ENCODE data around the gene PRRT1B. TPM values are rescaled to one million over a fixed set of nuclear protein-coding genes. Genes with fewer than 3 reads are reported as not detected.

Gene PRRT1B
- total and polyA plus RNA-seq, 2 experiments from 2014 or later = 0.24 TPM; not detected in 1

DNA sequence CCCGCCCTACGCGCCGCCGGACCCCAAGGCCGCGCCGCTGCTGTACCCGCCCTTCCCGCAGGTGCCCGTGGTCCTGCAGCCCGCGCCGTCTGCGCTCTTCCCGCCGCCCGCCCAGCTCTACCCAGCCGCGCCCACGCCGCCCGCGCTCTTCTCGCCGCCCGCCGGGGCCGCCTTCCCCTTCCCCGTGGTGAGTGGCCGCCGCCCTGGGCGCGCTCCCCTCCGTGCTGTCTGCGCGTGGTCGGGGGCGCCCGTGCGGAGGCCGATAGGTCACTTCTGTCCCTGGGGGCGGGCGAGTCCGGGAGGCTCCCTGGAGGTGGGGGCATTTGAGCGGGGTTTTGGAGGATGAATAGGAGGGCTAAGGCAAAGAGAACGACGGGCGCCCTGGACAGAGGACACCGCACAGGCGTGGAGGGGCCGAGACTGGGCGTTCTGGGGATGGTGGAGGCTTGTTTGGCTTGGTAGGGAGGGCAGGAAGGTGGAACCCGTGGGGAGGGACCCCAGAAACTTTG, 9.6 kb downstream of the PRRT1B start:
- ATAC-seq (peak; percentile 69), DNase-seq (ENCODE audit: low spot score) (peak; percentile 54)
- TF ChIP-seq, protein P1, sequence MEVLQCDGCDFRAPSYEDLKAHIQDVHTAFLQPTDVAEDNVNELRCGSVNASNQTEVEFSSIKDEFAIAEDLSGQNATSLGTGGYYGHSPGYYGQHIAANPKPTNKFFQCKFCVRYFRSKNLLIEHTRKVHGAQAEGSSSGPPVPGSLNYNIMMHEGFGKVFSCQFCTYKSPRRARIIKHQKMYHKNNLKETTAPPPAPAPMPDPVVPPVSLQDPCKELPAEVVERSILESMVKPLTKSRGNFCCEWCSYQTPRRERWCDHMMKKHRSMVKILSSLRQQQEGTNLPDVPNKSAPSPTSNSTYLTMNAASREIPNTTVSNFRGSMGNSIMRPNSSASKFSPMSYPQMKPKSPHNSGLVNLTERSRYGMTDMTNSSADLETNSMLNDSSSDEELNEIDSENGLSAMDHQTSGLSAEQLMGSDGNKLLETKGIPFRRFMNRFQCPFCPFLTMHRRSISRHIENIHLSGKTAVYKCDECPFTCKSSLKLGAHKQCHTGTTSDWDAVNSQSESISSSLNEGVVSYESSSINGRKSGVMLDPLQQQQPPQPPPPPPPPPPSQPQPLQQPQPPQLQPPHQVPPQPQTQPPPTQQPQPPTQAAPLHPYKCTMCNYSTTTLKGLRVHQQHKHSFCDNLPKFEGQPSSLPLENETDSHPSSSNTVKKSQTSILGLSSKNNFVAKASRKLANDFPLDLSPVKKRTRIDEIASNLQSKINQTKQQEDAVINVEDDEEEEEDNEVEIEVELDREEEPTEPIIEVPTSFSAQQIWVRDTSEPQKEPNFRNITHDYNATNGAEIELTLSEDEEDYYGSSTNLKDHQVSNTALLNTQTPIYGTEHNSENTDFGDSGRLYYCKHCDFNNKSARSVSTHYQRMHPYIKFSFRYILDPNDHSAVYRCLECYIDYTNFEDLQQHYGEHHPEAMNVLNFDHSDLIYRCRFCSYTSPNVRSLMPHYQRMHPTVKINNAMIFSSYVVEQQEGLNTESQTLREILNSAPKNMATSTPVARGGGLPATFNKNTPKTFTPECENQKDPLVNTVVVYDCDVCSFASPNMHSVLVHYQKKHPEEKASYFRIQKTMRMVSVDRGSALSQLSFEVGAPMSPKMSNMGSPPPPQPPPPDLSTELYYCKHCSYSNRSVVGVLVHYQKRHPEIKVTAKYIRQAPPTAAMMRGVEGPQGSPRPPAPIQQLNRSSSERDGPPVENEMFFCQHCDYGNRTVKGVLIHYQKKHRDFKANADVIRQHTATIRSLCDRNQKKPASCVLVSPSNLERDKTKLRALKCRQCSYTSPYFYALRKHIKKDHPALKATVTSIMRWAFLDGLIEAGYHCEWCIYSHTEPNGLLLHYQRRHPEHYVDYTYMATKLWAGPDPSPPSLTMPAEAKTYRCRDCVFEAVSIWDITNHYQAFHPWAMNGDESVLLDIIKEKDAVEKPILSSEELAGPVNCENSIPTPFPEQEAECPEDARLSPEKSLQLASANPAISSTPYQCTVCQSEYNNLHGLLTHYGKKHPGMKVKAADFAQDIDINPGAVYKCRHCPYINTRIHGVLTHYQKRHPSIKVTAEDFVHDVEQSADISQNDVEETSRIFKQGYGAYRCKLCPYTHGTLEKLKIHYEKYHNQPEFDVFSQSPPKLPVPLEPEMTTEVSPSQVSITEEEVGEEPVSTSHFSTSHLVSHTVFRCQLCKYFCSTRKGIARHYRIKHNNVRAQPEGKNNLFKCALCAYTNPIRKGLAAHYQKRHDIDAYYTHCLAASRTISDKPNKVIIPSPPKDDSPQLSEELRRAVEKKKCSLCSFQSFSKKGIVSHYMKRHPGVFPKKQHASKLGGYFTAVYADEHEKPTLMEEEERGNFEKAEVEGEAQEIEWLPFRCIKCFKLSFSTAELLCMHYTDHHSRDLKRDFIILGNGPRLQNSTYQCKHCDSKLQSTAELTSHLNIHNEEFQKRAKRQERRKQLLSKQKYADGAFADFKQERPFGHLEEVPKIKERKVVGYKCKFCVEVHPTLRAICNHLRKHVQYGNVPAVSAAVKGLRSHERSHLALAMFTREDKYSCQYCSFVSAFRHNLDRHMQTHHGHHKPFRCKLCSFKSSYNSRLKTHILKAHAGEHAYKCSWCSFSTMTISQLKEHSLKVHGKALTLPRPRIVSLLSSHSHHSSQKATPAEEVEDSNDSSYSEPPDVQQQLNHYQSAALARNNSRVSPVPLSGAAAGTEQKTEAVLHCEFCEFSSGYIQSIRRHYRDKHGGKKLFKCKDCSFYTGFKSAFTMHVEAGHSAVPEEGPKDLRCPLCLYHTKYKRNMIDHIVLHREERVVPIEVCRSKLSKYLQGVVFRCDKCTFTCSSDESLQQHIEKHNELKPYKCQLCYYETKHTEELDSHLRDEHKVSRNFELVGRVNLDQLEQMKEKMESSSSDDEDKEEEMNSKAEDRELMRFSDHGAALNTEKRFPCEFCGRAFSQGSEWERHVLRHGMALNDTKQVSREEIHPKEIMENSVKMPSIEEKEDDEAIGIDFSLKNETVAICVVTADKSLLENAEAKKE (CRISPR knock-in tag; IDR thresholded peaks at IDR 0.05) = no peak
- TF ChIP-seq EZH2 (IDR thresholded peaks at IDR 0.05; ENCODE audit: low read depth, unreplicated experiment) = peak; percentile 50
- H3K4me2 ChIP-seq = peak overlapping the region; percentile 73
- H4K20me1 ChIP-seq (replicated peaks; ENCODE audit: insufficient read depth) = no peaks in the 10 kb centered on the region
- Mint-ChIP-seq H3K36me3 (ENCODE audit: low read depth) (peaks cover 3% of the 10 kb centered on the region), H3K4me1 (no peaks in the 10 kb centered on the region), H3K4me3 (peak overlapping the region; percentile 63), H3K9me3 (peaks cover 17% of the 10 kb centered on the region), H3K27ac (no peak overlapping the region), H3K27me3 (ENCODE audit: insufficient read depth, low read depth, poor library complexity) (peaks cover 44% of the 10 kb centered on the region)
- H3K9me2 ChIP-seq (ENCODE audit: insufficient read depth) = no peaks in the 10 kb centered on the region
- H3K4me3 ChIP-seq = peak overlapping the region; percentile 55
- no peaks in the 10 kb centered on the region for H3K4me1 ChIP-seq (ENCODE audit: insufficient read depth)
- H3K27ac ChIP-seq (ENCODE audit: low read depth) = no peak overlapping the region
- H3K36me3 ChIP-seq (ENCODE audit: insufficient read depth) = no peaks in the 10 kb centered on the region
- no peaks in the 10 kb centered on the region for H3F3A ChIP-seq (replicated peaks; ENCODE audit: low read depth)
- no peak overlapping the region for H2AFZ ChIP-seq
- H3K27me3 ChIP-seq (ENCODE audit: insufficient read depth) = peaks cover 44% of the 10 kb centered on the region
- no peaks in the 10 kb centered on the region for H3K79me2 ChIP-seq (replicated peaks; ENCODE audit: insufficient read depth)

DNA sequence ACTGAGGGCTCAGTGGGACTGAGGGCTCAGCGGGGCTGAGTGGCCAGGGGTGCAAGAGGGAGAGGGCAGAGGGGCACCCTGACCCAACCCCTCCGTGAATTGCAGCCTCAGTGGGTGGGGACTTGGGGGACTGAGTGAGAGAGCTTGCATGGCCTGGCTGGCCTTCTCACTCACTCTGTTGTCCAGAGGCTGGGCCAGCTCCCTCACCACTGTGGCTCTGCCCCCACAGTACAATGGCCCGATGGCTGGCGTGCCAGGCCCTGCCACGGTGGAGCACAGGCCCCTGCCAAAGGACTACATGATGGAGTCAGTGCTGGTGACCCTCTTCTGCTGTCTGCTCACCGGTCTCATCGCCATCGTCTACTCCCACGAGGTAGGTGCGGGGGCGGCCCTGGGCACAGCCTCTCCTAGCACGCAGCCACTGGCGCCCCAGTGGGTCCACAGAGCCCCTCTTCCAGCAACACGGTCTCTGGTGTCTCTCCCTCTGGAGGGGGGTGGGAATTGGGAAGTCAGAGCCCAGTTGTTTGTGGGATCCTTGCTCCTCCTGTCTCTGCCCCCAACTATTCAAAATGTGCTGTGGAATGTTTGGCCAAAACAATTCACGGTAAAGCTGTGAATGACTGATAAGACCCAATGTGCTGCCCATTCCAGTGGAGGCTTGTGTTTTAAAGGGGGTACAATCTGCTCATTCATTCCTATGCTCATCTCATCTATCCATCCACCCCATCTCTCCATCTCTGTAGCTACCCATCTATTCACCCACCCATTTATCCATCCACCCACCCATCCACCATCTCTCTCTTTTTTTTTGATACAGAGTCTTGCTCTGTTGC, 10.7 kb downstream of the PRRT1B start:
- no peaks in the 10 kb centered on the region for H4K20me1 ChIP-seq (replicated peaks; ENCODE audit: insufficient read depth)
- H3F3A ChIP-seq (replicated peaks; ENCODE audit: low read depth) = no peaks in the 10 kb centered on the region
- H3K27me3 ChIP-seq (ENCODE audit: insufficient read depth) = peaks cover 44% of the 10 kb centered on the region
- DNase-seq (ENCODE audit: low spot score) (no peak), ATAC-seq (no peak)
- Mint-ChIP-seq H3K36me3 (ENCODE audit: low read depth) (peaks cover 3% of the 10 kb centered on the region), H3K4me1 (no peaks in the 10 kb centered on the region), H3K27ac (no peak overlapping the region), H3K9me3 (peaks cover 22% of the 10 kb centered on the region), H3K4me3 (no peak overlapping the region), H3K27me3 (ENCODE audit: insufficient read depth, low read depth, poor library complexity) (peaks cover 43% of the 10 kb centered on the region)
- no peaks in the 10 kb centered on the region for H3K79me2 ChIP-seq (replicated peaks; ENCODE audit: insufficient read depth)
- H3K36me3 ChIP-seq (ENCODE audit: insufficient read depth) = no peaks in the 10 kb centered on the region
- H3K9me2 ChIP-seq (ENCODE audit: insufficient read depth) = no peaks in the 10 kb centered on the region
- no peak overlapping the region for H3K4me2 ChIP-seq
- no peaks in the 10 kb centered on the region; the same call in 1 of the 2 replicates for H3K4me1 ChIP-seq (ENCODE audit: insufficient read depth)
- H3K27ac ChIP-seq (ENCODE audit: low read depth) = no peak overlapping the region
- no peak overlapping the region for H3K4me3 ChIP-seq
- H2AFZ ChIP-seq = no peak overlapping the region
- TF ChIP-seq NANOG (IDR thresholded peaks at IDR 0.05; ENCODE audit: borderline replicate concordance) (no peak), ZNF331 (CRISPR knock-in tag; IDR thresholded peaks at IDR 0.05; ENCODE audit: low read depth) (no peak)
- TF ChIP-seq, protein P1 (CRISPR knock-in tag; IDR thresholded peaks at IDR 0.05) = no peak

Data from GM23338 (cell line).